K562 (cell line): ENCODE measurements around the gene SP6. TPM values are rescaled to one million over a fixed set of nuclear protein-coding genes. Genes with fewer than 3 reads are reported as not detected.

Source experiments
- BHLHE40 ChIP-seq: IDR thresholded peaks from 2 replicates; pipeline ENCODE4 v1.6.1; 2011; ENCODE audit warnings: low read length, improper control_type of control experiment
- BMI1 ChIP-seq: fragments of 150-350 bp; IDR thresholded peaks from 2 replicates; pipeline ENCODE4 v1.6.1; 2014; ENCODE audit warnings: low read length
- FOS ChIP-seq: IDR thresholded peaks from 3 replicates; pipeline ENCODE4 v1.6.1; 2011; ENCODE audit not compliant: insufficient read length; ENCODE audit errors: extremely low read depth
- GATAD2B ChIP-seq: fragments of 450-650 bp; IDR thresholded peaks from 2 replicates; pipeline ENCODE4 v1.6.1; 2017; ENCODE audit warnings: mild to moderate bottlenecking, borderline replicate concordance
- HDAC1 ChIP-seq, 2 experiments: fragments of 450-650 bp; IDR thresholded peaks; 2 replicates each; pipeline ENCODE4 v1.6.1; 2016 to 2017; ENCODE audit warnings: inconsistent platforms in 1 of 2, mild to moderate bottlenecking in 1 of 2, moderate library complexity in 1 of 2
- ILK ChIP-seq: fragments of 450-650 bp; IDR thresholded peaks from 2 replicates; pipeline ENCODE4 v1.6.1; 2016; ENCODE audit warnings: missing genetic modification characterization, low read depth, mild to moderate bottlenecking, missing compliant biosample characterization, moderate library complexity, borderline replicate concordance
- LCOR ChIP-seq: sonication (generic); formaldehyde crosslinking; IDR thresholded peaks from 2 replicates; pipeline ENCODE4 v1.8.0; 2022; ENCODE audit warnings: mild to moderate bottlenecking, missing genetic modification reagents
- LEF1 ChIP-seq: fragments of 450-650 bp; IDR thresholded peaks from 2 replicates; pipeline ENCODE4 v1.6.1; 2016; ENCODE audit warnings: mild to moderate bottlenecking
- MTA2 ChIP-seq: fragments of 450-650 bp; IDR thresholded peaks from 2 replicates; pipeline ENCODE4 v1.6.1; 2016; ENCODE audit warnings: low read depth
- NCOR1 ChIP-seq: fragments of 450-650 bp; IDR thresholded peaks from 2 replicates; pipeline ENCODE4 v1.6.1; 2016; ENCODE audit warnings: mild to moderate bottlenecking, moderate library complexity
- NEUROD1 ChIP-seq: fragments of 150-350 bp; IDR thresholded peaks from 2 replicates; pipeline ENCODE4 v1.6.1; 2014; ENCODE audit warnings: borderline replicate concordance, low read length, low read depth; ENCODE audit not compliant: partially characterized antibody
- POLR2B ChIP-seq: fragments of 450-650 bp; IDR thresholded peaks from 2 replicates; pipeline ENCODE4 v1.6.1; 2018; ENCODE audit warnings: low read depth; ENCODE audit not compliant: partially characterized antibody
- STAT5A ChIP-seq: IDR thresholded peaks from 2 replicates; pipeline ENCODE4 v1.6.1; 2012; ENCODE audit warnings: low read length, inconsistent platforms, borderline replicate concordance
- TCF3 ChIP-seq: sonication (generic); formaldehyde crosslinking; IDR thresholded peaks from 2 replicates; pipeline ENCODE4 v1.4.0; 2020; ENCODE audit warnings: mild to moderate bottlenecking, missing genetic modification reagents
- ZBTB8A ChIP-seq: fragments of 450-650 bp; IDR thresholded peaks from 2 replicates; pipeline ENCODE4 v1.6.1; 2018; ENCODE audit warnings: mild to moderate bottlenecking, moderate library complexity; ENCODE audit not compliant: partially characterized antibody
- ZNF121 ChIP-seq: sonication (generic); formaldehyde crosslinking; conservative IDR thresholded peaks from 2 replicates; pipeline ENCODE4 v1.8.0; 2022; ENCODE audit warnings: missing genetic modification reagents
- ZNF212 ChIP-seq: fragments of 450-650 bp; formaldehyde crosslinking; IDR thresholded peaks from 2 replicates; pipeline ENCODE4 v1.4.0; 2020; ENCODE audit warnings: mild to moderate bottlenecking
- ZNF280B ChIP-seq: fragments of 250-450 bp; sonication (Bioruptor Pico); IDR thresholded peaks from 2 replicates; pipeline ENCODE4 v1.5.1; 2021; ENCODE audit warnings: mild to moderate bottlenecking
- ZNF398 ChIP-seq: fragments of 250-450 bp; sonication (Bioruptor Pico); IDR thresholded peaks from 2 replicates; pipeline ENCODE4 v1.8.0; 2021; ENCODE audit warnings: moderate library complexity, mild to moderate bottlenecking, inconsistent platforms
- ZNF655 ChIP-seq: fragments of 250-450 bp; sonication (Bioruptor Pico); IDR thresholded peaks from 2 replicates; pipeline ENCODE4 v1.5.0; 2021
- ZNF778 ChIP-seq: fragments of 450-650 bp; formaldehyde crosslinking; IDR thresholded peaks from 2 replicates; pipeline ENCODE4 v1.4.0; 2020; ENCODE audit warnings: mild to moderate bottlenecking, moderate library complexity
- polyA plus RNA-seq, 8 experiments: library from polyadenylated mRNA; depleted of rRNA in 4 of 8; stranded (reverse) in 5 of 8; unstranded in 3 of 8; fragments of >200 nt; fragmentation: Nextera tagmentation in 2 of 8; fragmentation: Illumina TruSeq in 1 of 8; extraction: Ambion mirVana in 2 of 8; extraction: Trizol in 1 of 8; gene quantifications; 2 replicates each; pipeline versions ENCODE4 v1.2.1 to v1.2.3, GENCODE V29; 2011 to 2014; ENCODE audit warnings: inconsistent platforms in 1 of 8, missing spikeins in 1 of 8
- total RNA-seq, 7 experiments: library from RNA; depleted of rRNA in 6 of 7; stranded (reverse); fragments of >200 nt in 6 of 7; fragmentation: Illumina TruSeq in 2 of 7; extraction: Trizol in 2 of 7; gene quantifications; 2 replicates each; pipeline versions ENCODE4 v1.2.1 to v1.2.3, GENCODE V29; 2011 to 2021; ENCODE audit warnings: low replicate concordance in 1 of 7
- TF ChIP-seq, protein P1 (sequence below): sonication (generic); formaldehyde crosslinking; IDR thresholded peaks from 2 replicates; pipeline ENCODE4 v1.8.0; 2022; ENCODE audit warnings: missing genetic modification reagents, mild to moderate bottlenecking, borderline replicate concordance
- TF ChIP-seq, protein P2 (sequence below): fragments of 450-650 bp; conservative IDR thresholded peaks from 2 replicates; pipeline ENCODE4 v1.6.1; 2016; ENCODE audit warnings: missing genetic modification characterization, low read depth, mild to moderate bottlenecking, missing compliant biosample characterization, moderate library complexity

The SP6 gene
- total and polyA plus RNA-seq, 9 of the 15 experiments (the other 6 are each of a cell fraction or from before 2014, with no cell fraction given) = 0.11 to 7.9 (median 2.2) TPM

GRCh38 chr17:47877368-47878034 lies 26.5 kb upstream of the SP6 start (continued):
- TF ChIP-seq MTA2 (peak; percentile 45; the same call in 1 of the 2 replicates), TCF3 (CRISPR knock-in tag) (peak; percentile 85), LCOR (CRISPR knock-in tag) (0 out of 2 replicates have a peak, but pooled peaks have one; percentile 40), POLR2B (no peak), ZNF121 (CRISPR knock-in tag) (no peak), NEUROD1 (peak; percentile 72), ZNF280B (CRISPR knock-in tag) (no peak), ILK (no peak), ZNF778 (CRISPR knock-in tag) (no peak), FOS (no peak), ZBTB8A (no peak), ZNF398 (CRISPR knock-in tag) (no peak), BMI1 (no peak), STAT5A (peak; percentile 63), GATAD2B (no peak; the same call in 1 of the 2 replicates), ZNF212 (CRISPR knock-in tag) (no peak), LEF1 (no peak; the same call in none of the 2 replicates), NCOR1 (peak; percentile 96), HDAC1 (IDR thresholded peaks at IDR 0.05) (peak in 1 of 2 experiments; percentile 73; a peak in 2 of 4 replicates), ZNF655 (CRISPR knock-in tag) (no peak), BHLHE40 (0 out of 2 replicates have a peak, but pooled peaks have one; percentile 13)
- TF ChIP-seq, protein P1, sequence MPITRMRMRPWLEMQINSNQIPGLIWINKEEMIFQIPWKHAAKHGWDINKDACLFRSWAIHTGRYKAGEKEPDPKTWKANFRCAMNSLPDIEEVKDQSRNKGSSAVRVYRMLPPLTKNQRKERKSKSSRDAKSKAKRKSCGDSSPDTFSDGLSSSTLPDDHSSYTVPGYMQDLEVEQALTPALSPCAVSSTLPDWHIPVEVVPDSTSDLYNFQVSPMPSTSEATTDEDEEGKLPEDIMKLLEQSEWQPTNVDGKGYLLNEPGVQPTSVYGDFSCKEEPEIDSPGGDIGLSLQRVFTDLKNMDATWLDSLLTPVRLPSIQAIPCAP (CRISPR knock-in tag) = no peak
- TF ChIP-seq, protein P2, sequence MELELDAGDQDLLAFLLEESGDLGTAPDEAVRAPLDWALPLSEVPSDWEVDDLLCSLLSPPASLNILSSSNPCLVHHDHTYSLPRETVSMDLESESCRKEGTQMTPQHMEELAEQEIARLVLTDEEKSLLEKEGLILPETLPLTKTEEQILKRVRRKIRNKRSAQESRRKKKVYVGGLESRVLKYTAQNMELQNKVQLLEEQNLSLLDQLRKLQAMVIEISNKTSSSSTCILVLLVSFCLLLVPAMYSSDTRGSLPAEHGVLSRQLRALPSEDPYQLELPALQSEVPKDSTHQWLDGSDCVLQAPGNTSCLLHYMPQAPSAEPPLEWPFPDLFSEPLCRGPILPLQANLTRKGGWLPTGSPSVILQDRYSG (tag) = no peak
